ENCODE measurements around the gene ZNF512.
"Not testable (repeated sequence)": the region's sequence is repeated elsewhere in the genome, so short reads cannot be mapped to it uniquely, and the experiment has no call there.

The ZNF512 gene

GRCh38 chr2:27627963-27628766 lies 45.3 kb downstream of the ZNF512 start:
- peak overlapping the region; percentile 62 for H3K4me3 ChIP-seq (ENCODE audit: low read depth, low read length)
- TF ChIP-seq CTCF (IDR thresholded peaks at IDR 0.05; ENCODE audit: borderline replicate concordance, insufficient read depth, low read depth, low read length), result no peak

- no peak for TF ChIP-seq CTCF (IDR thresholded peaks at IDR 0.05; ENCODE audit: borderline replicate concordance, insufficient read depth, low read depth, low read length)
- peak within 1 kb of the TSS; percentile 62 for H3K4me3 ChIP-seq (ENCODE audit: low read depth, low read length)
These were observed 46.2 kb downstream of the ZNF512 start, which contains the start of the genes CCDC121 and GPN1 for GRCh38 chr2:27628767-27629709. Gene CCDC121 (minus strand): TSS chr2:27629012. CDS start chr2:27627799, 1,213 bp downstream. Gene GPN1 (plus strand): TSS chr2:27629050. CDS start chr2:27629059, 9 bp downstream.

- H3K4me3 ChIP-seq (ENCODE audit: low read depth, low read length), result not testable (repeated sequence)
These were observed 47.4 kb downstream of the ZNF512 start for GRCh38 chr2:27630257-27630656.

GRCh38 chr2:27634291-27634690 lies 51.4 kb downstream of the ZNF512 start:
- H3K4me3 ChIP-seq (ENCODE audit: low read depth, low read length), result no peak overlapping the region
- no peak for TF ChIP-seq CTCF (IDR thresholded peaks at IDR 0.05; ENCODE audit: borderline replicate concordance, insufficient read depth, low read depth, low read length)

- TF ChIP-seq CTCF (IDR thresholded peaks at IDR 0.05; ENCODE audit: borderline replicate concordance, insufficient read depth, low read depth, low read length), result no peak
- H3K4me3 ChIP-seq (ENCODE audit: low read depth, low read length), result no peak overlapping the region
These were observed 53.9 kb downstream of the ZNF512 start for GRCh38 chr2:27636766-27637165.

- TF ChIP-seq CTCF (IDR thresholded peaks at IDR 0.05; ENCODE audit: borderline replicate concordance, insufficient read depth, low read depth, low read length), result no peak
- no peak overlapping the region for H3K4me3 ChIP-seq (ENCODE audit: low read depth, low read length)
These were observed 55.3 kb downstream of the ZNF512 start for GRCh38 chr2:27638037-27638637.

GRCh38 chr2:27638709-27639108 lies 55.9 kb downstream of the ZNF512 start:
- H3K4me3 ChIP-seq (ENCODE audit: low read depth, low read length), result no peak overlapping the region

More at GRCh38 chr2:27638709-27639108, 55.9 kb downstream of the ZNF512 start:
- no peak for TF ChIP-seq CTCF (IDR thresholded peaks at IDR 0.05; ENCODE audit: borderline replicate concordance, insufficient read depth, low read depth, low read length)

Measured in GM12875 (cell line).